Stimulated activated naive B cell treated with anti-CD40 and anti-IgM and Interleukin-4, amounts not matched to agents 10 μg/mL and 1 μg/mL and 100 μg/mL, for 72 hours (primary cell): ENCODE data around the gene LANCL1.
"Not testable (repeated sequence)": the region's sequence is repeated elsewhere in the genome, so short reads cannot be mapped to it uniquely, and the experiment has no call there.

ENCODE experiments used
- ATAC-seq, 2 donors: fragments of 150-1000 bp; cut with Tn5 transposase; replicated peaks; 2 replicates each; pipeline ENCODE4 v1.10.0; 2021; ENCODE audit warnings: moderate library complexity in 1 of 2
- DNase-seq: peaks from one replicate; pipeline ENCODE4 v3.0.0; 2021
- H3K27ac Mint-ChIP-seq: one replicate; pipeline ENCODE4 v1.8.0; 2022; ENCODE audit warnings: mild to moderate bottlenecking, mixed read lengths
- H3K27me3 Mint-ChIP-seq, 2 donors: one replicate each; pipeline ENCODE4 v1.8.0; 2022; ENCODE audit warnings: mixed read lengths in 2 of 2
- H3K36me3 Mint-ChIP-seq, 2 donors: one replicate each; pipeline ENCODE4 v1.8.0; 2022; ENCODE audit warnings: mixed read lengths in 2 of 2, mild to moderate bottlenecking in 1 of 2
- H3K4me1 Mint-ChIP-seq, 2 donors: one replicate each; pipeline ENCODE4 v1.8.0; 2022; ENCODE audit warnings: mixed read lengths in 2 of 2, mild to moderate bottlenecking in 1 of 2
- H3K4me3 Mint-ChIP-seq, 2 donors: one replicate each; pipeline ENCODE4 v1.8.0; 2022; ENCODE audit warnings: mild to moderate bottlenecking in 2 of 2, mixed read lengths in 2 of 2, moderate library complexity in 1 of 2
- H3K9me3 Mint-ChIP-seq, 2 donors: one replicate each; pipeline ENCODE4 v1.8.0; 2022; ENCODE audit warnings: mixed read lengths in 2 of 2, mild to moderate bottlenecking in 1 of 2

Gene LANCL1

DNA sequence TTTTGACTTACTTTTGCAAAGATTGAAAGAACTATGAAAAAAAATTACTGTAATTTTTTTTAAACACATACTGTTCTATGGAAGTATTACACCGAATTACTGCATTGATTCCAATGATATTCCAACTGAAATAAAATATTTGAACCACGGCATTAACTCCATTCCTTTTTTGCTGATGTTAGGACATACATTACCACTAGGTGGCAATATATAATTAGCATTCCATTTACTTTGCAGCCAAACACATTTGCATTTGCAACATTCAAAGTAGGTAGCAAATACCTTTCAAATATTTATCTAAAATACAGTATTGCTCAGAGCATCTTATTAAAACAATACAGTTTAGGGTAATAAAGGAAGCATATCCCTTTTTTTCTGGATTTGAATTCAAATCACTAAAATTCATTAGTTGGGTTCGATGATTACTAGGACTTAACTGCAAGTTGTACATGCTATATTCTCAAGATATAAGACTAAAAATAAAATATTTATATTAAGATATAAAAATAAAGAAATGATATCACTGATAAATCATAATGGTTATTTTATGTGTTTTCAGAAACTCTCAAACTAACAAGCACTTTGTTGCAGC, 31.3 kb downstream of the LANCL1 start:
- Mint-ChIP-seq H3K27me3 (no peaks in the 10 kb centered on the region), H3K27ac (no peak overlapping the region), H3K4me3 (no peak overlapping the region), H3K36me3 (peaks cover 48 to 55% of the 10 kb centered on the region in 2 donors), H3K9me3 (peaks cover 18 to 20% of the 10 kb centered on the region in 2 donors), H3K4me1 (peaks cover 14 to 16% of the 10 kb centered on the region in 2 donors)
- DNase-seq: no peak
- no peak for ATAC-seq

DNA sequence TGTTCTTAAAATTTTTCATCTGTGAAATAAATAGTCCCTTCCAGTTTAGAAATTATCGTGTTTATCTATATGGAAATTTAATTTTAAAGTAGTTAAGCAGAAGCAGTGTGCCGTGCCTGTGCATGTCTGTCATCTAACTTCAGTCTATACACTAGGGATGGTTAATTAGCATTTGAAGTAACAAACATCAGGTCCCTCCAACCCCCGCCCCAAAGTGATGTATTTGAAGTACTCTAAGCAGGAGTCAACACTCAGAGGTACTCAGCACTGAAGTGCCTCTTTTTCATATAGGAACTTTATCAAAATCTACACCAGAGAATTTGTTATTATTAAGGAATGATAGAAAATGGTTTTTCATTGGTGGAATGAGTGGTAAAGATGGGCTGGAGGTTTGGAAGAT, 33.0 kb downstream of the LANCL1 start:
- Mint-ChIP-seq H3K4me1 (peaks cover 14 to 16% of the 10 kb centered on the region in 2 donors), H3K9me3 (peaks cover 16 to 19% of the 10 kb centered on the region in 2 donors), H3K27ac (no peak overlapping the region), H3K27me3 (no peaks in the 10 kb centered on the region), H3K4me3 (no peak overlapping the region), H3K36me3 (peaks cover 39 to 46% of the 10 kb centered on the region in 2 donors)
- ATAC-seq (no peak), DNase-seq (no peak)

DNA sequence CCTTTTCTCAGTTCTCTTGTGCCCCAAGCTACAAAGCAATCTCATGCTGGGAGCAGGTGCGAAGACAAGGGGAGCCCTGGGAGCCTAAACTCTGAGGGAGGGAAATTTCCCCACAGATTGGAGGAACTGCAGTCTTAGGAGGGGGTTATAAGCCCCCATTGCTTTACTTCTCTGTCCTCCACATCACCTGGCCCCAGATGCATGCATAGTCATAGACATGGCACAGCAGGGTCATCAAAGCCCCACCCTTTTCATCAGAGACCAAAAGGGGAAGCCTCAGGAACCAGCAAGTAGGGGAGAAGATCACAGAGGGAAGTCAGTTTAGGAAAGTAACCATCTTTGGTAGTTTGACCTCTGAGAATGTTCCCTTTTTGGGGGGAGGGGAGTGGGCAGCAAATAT, 33.7 kb downstream of the LANCL1 start:
- no peak overlapping the region for H3K27ac Mint-ChIP-seq
- DNase-seq: no peak
- no peaks in the 10 kb centered on the region for H3K27me3 Mint-ChIP-seq

DNA sequence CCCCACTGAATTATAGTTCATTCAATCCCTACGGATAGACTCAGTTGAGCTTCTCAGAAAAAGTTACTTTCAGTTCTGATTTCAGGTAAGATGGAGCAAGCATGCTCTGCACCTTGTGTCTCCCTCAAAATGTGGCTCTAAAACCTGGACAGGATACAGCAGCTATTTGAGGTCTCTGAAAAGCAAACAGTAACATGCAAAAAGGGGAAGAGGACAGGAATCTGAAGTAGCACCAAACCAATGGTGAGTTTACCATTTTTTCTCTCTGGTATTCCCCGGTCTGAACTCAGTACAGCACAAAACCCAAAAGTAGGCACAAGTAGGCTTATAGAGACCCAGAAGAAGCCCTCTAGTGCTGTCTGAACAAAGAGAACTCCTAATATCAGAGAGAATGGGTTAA, 34.1 kb downstream of the LANCL1 start:
- Mint-ChIP-seq H3K9me3 (peaks cover 7 to 9% of the 10 kb centered on the region in 2 donors), H3K4me1 (peaks cover 10 to 16% of the 10 kb centered on the region in 2 donors), H3K36me3 (peaks cover 30 to 36% of the 10 kb centered on the region in 2 donors), H3K27ac (no peak overlapping the region), H3K4me3 (no peak overlapping the region), H3K27me3 (no peaks in the 10 kb centered on the region)
- no peak for DNase-seq
- ATAC-seq: peak; percentile 55 to 63

More for the DNA sequence above, 33.7 kb downstream of the LANCL1 start:
- no peak overlapping the region for H3K4me3 Mint-ChIP-seq
- ATAC-seq: peak; percentile 56 to 59
- H3K36me3 Mint-ChIP-seq: peaks cover 32 to 40% of the 10 kb centered on the region in 2 donors
- peaks cover 10 to 13% of the 10 kb centered on the region in 2 donors for H3K9me3 Mint-ChIP-seq
- H3K4me1 Mint-ChIP-seq: peaks cover 10 to 16% of the 10 kb centered on the region in 2 donors

DNA sequence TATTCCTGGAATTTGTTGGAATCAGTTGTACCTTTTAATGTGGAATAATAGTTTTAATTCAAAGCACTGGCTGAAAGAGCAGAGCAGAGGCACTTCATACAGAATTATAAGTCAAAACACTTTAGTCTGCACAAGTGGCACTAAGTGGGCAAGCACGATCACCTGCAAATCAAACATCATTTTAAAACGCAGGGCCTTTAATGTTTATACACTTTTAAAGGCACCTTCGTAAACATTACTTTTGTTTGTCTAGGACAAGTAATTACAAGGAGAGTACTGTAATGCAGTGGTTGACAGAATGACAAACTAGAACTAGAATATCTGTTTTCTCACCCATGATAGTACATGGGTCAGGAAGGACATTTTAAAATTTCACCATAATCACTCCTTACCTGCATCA, 36.4 kb downstream of the LANCL1 start:
- Mint-ChIP-seq H3K4me3 (no peak overlapping the region), H3K36me3 (peaks cover 26 to 36% of the 10 kb centered on the region in 2 donors)
- no peak for ATAC-seq

DNA sequence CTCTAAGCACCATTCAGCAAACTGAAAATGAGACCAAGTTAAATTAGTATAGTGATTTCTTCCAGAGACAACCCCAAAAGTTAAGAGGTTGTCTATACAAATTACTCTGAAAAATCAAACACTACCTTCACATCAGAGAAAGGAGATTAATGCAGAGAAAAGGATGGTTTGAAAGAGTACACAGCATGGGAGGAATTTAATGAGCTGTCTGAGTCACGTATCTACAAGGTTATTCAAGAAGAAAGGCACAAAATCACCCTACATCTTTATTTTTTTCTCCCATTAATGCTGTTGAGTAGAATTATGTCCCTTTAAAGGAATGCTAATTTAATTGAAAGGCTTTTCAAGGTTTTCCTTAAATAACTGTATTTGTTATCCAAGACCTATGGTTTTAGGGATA, 41.1 kb downstream of the LANCL1 start:
- Mint-ChIP-seq H3K9me3 (peaks cover 1 to 6% of the 10 kb centered on the region in 2 donors), H3K27ac (no peak overlapping the region), H3K27me3 (no peaks in the 10 kb centered on the region), H3K4me3 (no peak overlapping the region), H3K4me1 (no peaks in the 10 kb centered on the region), H3K36me3 (peaks cover 54 to 68% of the 10 kb centered on the region in 2 donors)
- ATAC-seq: no peak
- DNase-seq: no peak

More for the DNA sequence above, 36.4 kb downstream of the LANCL1 start:
- Mint-ChIP-seq H3K4me1 (peaks cover 9 to 10% of the 10 kb centered on the region in 2 donors), H3K27me3 (no peaks in the 10 kb centered on the region), H3K9me3 (no peaks in the 10 kb centered on the region), H3K27ac (no peak overlapping the region)
- DNase-seq: no peak

DNA sequence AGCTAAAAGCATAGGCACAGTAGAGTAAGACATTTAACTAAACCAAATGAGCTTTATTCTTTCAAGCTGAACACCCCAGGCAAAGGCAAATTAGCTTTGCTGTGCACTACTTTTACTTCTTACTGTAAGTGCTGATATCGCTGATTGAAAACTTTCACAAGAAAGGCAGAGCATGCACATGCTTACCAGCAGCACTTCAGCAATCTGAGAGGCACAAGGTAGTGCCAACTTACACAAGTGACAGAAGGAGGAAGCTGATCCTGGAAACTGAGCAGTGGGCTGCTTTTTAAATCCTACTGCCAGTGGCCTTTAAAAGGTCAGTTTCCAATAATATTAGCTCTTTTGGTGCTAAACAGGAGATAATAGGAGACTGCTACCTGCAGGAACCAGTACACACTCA, 43.9 kb downstream of the LANCL1 start:
- Mint-ChIP-seq H3K4me1 (no peaks in the 10 kb centered on the region), H3K4me3 (no peak overlapping the region), H3K27me3 (no peaks in the 10 kb centered on the region), H3K27ac (no peak overlapping the region), H3K36me3 (peaks cover 55 to 84% of the 10 kb centered on the region in 2 donors), H3K9me3 (peaks cover 6 to 11% of the 10 kb centered on the region in 2 donors)
- no peak for ATAC-seq
- DNase-seq: no peak

DNA sequence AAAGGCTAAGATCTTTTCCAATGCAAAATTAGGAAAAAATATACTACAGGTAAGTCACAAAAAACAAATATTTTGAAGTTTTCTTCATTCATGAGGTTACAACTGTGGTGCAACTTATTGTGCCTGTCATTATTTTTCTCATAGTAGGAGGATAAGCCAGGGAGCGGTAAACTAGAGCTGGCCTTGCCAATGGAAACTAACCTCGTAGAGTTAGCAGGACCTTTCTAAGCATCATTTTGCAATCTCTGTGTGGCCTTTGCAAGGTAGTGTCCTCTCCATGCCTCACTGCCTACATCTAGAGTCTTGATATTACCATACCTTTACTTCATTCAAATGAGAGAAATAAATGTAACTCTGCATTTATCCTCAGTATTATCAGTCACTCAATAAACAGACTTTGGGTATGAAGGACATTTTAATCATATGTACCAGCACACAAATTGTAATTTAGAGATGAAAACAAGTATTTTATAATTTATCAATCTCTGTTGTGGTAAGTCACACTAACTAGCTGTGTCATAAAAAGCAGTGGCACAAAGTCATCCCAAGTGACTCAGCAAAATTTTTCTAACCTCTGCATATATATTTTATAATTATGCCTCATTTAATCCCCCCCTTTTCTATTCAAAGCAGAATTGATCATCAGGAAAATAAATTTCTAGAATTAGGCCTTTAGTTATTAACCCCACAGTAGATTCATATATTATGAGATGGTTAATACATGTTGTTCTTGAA, 47.0 kb downstream of the LANCL1 start:
- Mint-ChIP-seq H3K27me3 (no peaks in the 10 kb centered on the region), H3K36me3 (peaks cover 49 to 83% of the 10 kb centered on the region in 2 donors), H3K27ac (no peak overlapping the region), H3K4me3 (no peak overlapping the region), H3K4me1 (no peaks in the 10 kb centered on the region), H3K9me3 (peaks cover 22 to 24% of the 10 kb centered on the region in 2 donors)
- ATAC-seq (no peak), DNase-seq (no peak)

DNA sequence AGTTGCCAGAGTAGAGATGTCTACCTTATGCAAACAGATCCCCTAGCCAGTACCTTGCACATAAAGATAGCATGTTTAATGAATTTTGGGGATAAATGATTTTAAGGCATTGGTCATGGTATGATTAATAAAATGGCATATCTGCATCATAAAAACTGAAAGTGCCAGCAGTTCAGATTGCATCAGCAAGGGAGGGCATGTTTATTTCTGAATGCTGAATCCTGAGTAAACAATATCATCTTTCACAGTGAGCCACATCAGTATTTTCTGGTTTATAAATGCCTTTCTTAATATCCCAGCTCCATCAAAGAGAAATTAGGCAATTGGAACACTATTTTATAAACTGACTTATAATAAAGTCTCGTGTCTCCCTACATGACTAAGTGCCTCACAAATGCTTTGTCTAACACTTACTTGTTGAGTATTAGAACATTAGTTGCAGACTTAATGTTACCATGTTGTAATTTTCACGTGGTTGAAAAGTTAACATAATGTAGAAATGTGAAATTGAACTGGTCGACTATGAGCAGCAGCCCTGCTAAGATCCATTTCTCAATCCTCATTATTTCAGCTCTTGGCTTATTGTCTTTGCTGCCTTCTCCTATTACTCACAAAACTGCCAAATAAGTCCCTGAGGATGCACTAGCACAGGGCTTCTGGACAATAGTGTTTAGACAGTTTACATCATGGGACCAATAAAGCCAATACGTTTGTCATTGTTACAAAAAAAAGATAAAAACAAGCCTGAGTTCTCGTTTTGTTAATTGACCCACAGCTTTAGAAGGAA, 48.0 kb downstream of the LANCL1 start:
- Mint-ChIP-seq H3K27me3 (no peaks in the 10 kb centered on the region), H3K9me3 (peaks cover 24 to 26% of the 10 kb centered on the region in 2 donors), H3K27ac (no peak overlapping the region), H3K36me3 (peaks cover 45 to 77% of the 10 kb centered on the region in 2 donors), H3K4me3 (no peak overlapping the region), H3K4me1 (no peaks in the 10 kb centered on the region)
- DNase-seq (no peak), ATAC-seq (no peak)

DNA sequence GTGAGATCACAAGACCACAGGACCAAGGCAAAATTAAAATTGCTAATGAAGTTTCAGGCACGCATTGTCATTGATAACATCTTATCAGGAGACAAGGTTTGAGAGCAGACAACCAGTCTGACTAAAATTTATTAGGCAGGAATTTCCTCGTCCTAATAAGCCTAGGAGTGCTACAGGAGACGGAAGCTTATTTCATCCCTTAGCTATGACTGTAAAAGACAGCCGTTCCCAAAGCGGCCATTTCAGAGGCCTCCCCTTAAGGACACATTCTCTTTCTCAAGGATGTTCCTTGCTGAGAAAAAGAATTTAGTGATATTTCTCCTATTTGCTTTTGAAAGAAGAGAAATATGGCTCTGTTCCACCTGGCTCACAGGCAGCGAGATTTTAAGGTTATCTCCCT, 49.2 kb downstream of the LANCL1 start:
- H3K4me3 Mint-ChIP-seq, ATAC-seq, H3K4me1 Mint-ChIP-seq, H3K27ac Mint-ChIP-seq, DNase-seq, H3K27me3 Mint-ChIP-seq: not testable (repeated sequence)
- peaks cover 32 to 66% of the 10 kb centered on the region in 2 donors for H3K36me3 Mint-ChIP-seq
- peaks cover 24 to 26% of the 10 kb centered on the region in 2 donors for H3K9me3 Mint-ChIP-seq

DNA sequence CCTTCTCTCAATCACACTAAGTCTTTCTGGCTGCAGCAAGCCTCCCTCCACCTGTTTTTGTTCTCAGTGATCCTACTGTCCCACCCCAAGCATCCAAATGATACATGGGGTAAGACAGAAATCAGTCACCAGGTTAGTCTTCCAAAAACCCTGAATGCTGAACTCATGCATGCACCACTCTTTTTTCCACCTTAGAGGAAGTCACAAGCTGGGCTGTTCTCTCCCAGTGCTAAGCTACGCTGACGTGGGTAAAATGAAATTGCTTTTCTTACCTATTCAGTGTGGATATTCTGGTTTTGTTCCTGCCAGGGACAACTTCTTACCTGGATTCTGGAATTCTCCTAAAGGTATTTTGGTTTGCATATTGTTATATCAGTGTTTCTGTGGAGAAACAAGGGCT, 54.2 kb downstream of the LANCL1 start:
- no peak for ATAC-seq
- H3K36me3 Mint-ChIP-seq: peaks cover 9 to 23% of the 10 kb centered on the region in 2 donors
- H3K27ac Mint-ChIP-seq: no peak overlapping the region
- H3K9me3 Mint-ChIP-seq: peaks cover 10 to 18% of the 10 kb centered on the region in 2 donors
- H3K4me1 Mint-ChIP-seq: no peaks in the 10 kb centered on the region
- no peak overlapping the region for H3K4me3 Mint-ChIP-seq
- no peak for DNase-seq
- peaks cover 10 to 28% of the 10 kb centered on the region in 2 donors for H3K27me3 Mint-ChIP-seq

DNA sequence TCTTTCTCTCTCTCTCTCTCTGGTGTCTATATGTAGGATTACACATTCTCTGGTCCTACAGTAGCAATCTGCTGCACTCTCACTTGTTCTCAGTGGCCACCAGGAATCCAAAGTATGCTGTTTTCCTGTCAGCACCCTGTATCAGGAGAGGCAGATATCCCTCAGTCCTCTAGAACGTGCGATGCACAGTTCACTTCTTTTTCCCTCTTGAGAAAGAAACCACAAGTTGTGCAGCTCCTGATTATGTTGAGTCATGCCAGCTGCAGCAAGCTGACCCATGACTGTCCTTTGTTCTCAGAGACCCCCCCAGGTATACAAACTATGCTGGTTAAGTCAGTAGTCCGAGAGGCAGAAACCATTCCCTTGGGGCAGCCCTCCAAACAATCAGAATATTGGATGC, 54.6 kb downstream of the LANCL1 start:
- no peak overlapping the region for H3K27ac Mint-ChIP-seq
- no peak overlapping the region for H3K4me3 Mint-ChIP-seq
- no peaks in the 10 kb centered on the region for H3K4me1 Mint-ChIP-seq
- ATAC-seq (no peak), DNase-seq (no peak)
- H3K36me3 Mint-ChIP-seq: peaks cover 7 to 18% of the 10 kb centered on the region in 2 donors
- H3K27me3 Mint-ChIP-seq: peaks cover 10 to 28% of the 10 kb centered on the region in 2 donors
- H3K9me3 Mint-ChIP-seq: peaks cover 7 to 15% of the 10 kb centered on the region in 2 donors

DNA sequence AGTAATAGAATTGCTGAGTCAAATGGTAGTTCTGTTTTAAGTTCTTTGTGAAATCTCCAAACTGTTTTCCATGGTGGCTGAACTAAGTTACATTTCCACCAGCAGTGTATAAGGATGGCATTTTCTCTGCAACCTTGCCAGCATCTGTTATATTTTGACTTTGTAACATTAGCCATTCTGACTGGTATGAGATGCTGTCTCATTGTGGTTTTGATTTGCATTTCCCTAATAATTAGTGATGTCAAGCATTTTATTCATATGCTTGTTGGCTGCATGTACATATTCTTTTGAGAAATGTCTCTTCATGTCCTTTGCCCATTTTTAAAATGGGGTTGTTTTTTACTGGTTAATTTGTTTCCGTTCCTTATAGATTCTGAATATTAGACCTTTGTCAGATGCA, 63.9 kb downstream of the LANCL1 start:
- DNase-seq: no peak
- H3K4me1 Mint-ChIP-seq: no peaks in the 10 kb centered on the region
- no peak overlapping the region for H3K27ac Mint-ChIP-seq
- H3K27me3 Mint-ChIP-seq: peaks cover 6 to 7% of the 10 kb centered on the region in 2 donors
- H3K9me3 Mint-ChIP-seq: peaks cover 9 to 13% of the 10 kb centered on the region in 2 donors
- no peak overlapping the region for H3K4me3 Mint-ChIP-seq
- no peaks in the 10 kb centered on the region for H3K36me3 Mint-ChIP-seq
- no peak for ATAC-seq

DNA sequence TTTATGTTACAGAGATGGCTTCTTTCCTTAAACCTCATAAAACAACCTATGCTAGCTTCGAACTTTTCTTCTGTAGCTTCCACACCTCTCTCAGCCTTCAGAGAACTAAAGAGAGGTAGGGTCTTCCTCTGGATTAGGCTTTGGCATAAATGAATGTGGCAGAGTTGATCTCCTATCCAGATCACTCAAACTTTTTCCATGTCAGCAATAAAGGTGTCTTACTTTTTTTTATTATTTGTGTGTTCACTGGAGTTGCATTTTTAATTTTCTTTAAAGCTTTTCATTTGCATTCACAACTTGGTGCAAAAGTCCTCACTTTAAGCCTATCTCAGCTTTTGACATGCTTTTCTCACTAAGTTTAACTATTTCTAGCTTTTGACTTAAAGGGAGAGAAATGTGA, 66.0 kb downstream of the LANCL1 start:
- no peak for DNase-seq
- Mint-ChIP-seq H3K27ac (no peak overlapping the region), H3K4me1 (no peaks in the 10 kb centered on the region), H3K4me3 (no peak overlapping the region), H3K36me3 (no peaks in the 10 kb centered on the region), H3K9me3 (peaks cover 5 to 10% of the 10 kb centered on the region in 2 donors), H3K27me3 (peaks cover 8 to 17% of the 10 kb centered on the region in 2 donors)
- no peak for ATAC-seq
